GM12865 (cell line): ENCODE results near the gene JADE1.

Experiments used
- DNase-seq: peaks from one replicate; pipeline ENCODE4 v3.0.0; 2010; ENCODE audit warnings: low read depth
- H3K4me3 ChIP-seq: 2 replicates; pipeline ENCODE4 v1.5.1; 2011; ENCODE audit warnings: mild to moderate bottlenecking, low read depth, low read length, control low read depth
- TF ChIP-seq, protein P1 (sequence below): IDR thresholded peaks from 2 replicates; pipeline ENCODE4 v1.5.1; 2011; ENCODE audit warnings: low read length, control low read depth, low read depth, inconsistent platforms; ENCODE audit not compliant: insufficient read depth; ENCODE audit errors: missing control alignments

Gene JADE1

DNA sequence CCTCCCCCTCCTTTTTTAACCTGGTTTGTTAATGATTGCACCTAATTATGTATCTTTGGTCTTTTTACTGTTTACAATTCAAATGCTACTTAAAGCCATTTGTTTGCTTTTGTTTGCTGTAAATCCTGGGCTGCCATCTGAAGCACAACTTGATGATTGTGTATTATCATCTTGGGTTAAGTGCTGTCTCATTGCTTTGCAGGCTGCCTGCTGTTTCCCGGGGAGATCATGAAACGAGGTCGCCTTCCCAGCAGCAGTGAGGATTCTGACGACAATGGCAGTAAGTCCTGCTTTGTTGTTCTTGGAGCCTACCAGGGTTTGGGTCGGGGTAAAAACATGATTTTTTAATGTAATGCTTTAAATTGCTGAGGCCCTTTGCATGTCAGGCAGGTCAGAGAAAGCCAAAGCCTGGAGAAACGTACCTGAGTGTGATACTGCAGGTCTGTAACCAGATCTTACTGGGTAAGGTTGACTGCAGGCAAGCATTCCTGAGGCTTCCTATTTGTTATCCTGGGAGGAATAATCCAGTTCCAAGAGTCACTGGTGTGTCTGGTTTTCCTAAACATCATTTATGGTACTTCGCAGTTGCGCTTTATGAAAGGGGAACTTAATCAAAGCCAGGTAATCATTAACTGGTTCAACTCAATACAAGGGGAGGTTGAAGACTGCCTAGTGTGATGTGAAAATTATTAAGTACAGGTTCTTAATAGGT, 22.2 kb downstream of the JADE1 start:
- no peak for DNase-seq
- TF ChIP-seq, protein P1, sequence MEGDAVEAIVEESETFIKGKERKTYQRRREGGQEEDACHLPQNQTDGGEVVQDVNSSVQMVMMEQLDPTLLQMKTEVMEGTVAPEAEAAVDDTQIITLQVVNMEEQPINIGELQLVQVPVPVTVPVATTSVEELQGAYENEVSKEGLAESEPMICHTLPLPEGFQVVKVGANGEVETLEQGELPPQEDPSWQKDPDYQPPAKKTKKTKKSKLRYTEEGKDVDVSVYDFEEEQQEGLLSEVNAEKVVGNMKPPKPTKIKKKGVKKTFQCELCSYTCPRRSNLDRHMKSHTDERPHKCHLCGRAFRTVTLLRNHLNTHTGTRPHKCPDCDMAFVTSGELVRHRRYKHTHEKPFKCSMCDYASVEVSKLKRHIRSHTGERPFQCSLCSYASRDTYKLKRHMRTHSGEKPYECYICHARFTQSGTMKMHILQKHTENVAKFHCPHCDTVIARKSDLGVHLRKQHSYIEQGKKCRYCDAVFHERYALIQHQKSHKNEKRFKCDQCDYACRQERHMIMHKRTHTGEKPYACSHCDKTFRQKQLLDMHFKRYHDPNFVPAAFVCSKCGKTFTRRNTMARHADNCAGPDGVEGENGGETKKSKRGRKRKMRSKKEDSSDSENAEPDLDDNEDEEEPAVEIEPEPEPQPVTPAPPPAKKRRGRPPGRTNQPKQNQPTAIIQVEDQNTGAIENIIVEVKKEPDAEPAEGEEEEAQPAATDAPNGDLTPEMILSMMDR, result no peak
- H3K4me3 ChIP-seq, result peak overlapping the region; percentile 1; the same call in 1 of the 2 replicates

DNA sequence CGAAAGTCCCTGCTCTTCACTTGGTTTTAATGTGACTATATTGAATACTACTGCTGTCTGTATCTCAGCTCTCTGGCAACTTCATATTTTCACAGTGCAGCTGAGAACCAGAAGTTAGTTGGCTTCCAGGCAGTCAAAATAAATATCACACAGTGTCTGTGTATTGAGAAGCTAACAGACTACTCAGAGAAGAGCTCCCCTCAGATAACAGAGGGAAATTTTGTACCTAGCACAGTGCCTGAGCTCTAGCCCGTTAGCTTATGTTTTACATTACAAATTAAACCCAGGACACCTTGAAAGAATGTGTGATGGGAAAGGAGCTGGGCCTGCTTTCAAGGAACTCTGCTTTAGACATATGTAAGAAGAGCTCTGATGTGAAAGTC, 22.7 kb downstream of the JADE1 start:
- TF ChIP-seq, protein P1, result no peak
- H3K4me3 ChIP-seq, result no peak overlapping the region
- no peak for DNase-seq

- no peak overlapping the region for H3K4me3 ChIP-seq
- TF ChIP-seq, protein P1, result no peak
- DNase-seq, result no peak
Observed at GRCh38 chr4:128835498-128836222, 26.2 kb downstream of the JADE1 start.

- TF ChIP-seq, protein P1, result no peak
- H3K4me3 ChIP-seq, result no peak overlapping the region
- DNase-seq, result no peak
Observed at GRCh38 chr4:128837198-128837597, 27.7 kb downstream of the JADE1 start.

DNA sequence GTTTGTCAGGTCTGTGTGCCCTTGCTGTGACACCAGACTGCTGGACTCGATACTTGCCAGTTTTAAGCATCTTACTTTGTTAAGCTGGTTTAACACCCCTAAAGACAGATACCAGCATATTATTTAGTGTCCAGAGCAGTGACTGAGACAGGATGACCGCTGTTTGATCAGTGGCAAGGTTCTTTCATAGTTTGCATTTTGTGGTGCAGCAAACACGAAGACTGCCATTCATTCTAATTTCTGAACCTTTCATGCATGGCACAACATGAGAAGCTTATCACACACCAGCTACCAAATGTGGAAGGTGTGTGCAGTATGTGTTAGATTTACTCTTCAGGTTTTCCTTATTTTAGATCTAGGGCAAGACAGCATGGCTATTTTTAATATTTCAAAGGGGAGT, 28.2 kb downstream of the JADE1 start:
- H3K4me3 ChIP-seq, result no peak overlapping the region
- DNase-seq, result no peak
- TF ChIP-seq, protein P1, result no peak

- no peak for DNase-seq
- H3K4me3 ChIP-seq, result no peak overlapping the region
- TF ChIP-seq, protein P1, result no peak
Observed at GRCh38 chr4:128840711-128841318, 31.3 kb downstream of the JADE1 start.

GRCh38 chr4:128841402-128841801, 31.9 kb downstream of the JADE1 start:
- TF ChIP-seq, protein P1, result no peak
- no peak for DNase-seq
- no peak overlapping the region for H3K4me3 ChIP-seq
